GM21723 (cell line): ENCODE data around the gene FAM151B.
"Not testable (repeated sequence)": the region's sequence is repeated elsewhere in the genome, so short reads cannot be mapped to it uniquely, and the experiment has no call there.

Source experiments
- ATAC-seq: cut with Tn5 transposase; IDR thresholded peaks from one replicate; pipeline ENCODE4 v1.9.1; 2021; ENCODE audit warnings: mild to moderate bottlenecking, moderate library complexity; ENCODE audit not compliant: unreplicated experiment

Gene FAM151B

DNA sequence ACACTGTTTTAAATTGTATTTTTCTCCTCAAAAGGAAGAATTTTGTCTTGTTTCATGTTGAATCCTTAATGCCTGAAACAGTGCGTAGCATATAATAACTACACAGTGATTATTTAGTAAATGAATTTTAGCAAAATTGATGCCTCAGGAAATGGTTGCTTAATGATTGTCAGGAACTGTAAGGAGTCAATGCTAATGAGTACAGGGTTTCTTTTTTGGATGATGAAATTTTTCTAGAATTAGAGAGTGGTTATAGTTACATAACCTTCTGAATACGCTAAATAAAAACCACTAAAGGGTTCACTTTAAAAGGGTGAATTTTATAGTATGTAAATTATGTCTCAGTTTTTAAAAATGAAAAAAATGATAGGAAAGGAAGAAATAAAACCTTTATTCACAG lies 14.9 kb downstream of the FAM151B start:
- ATAC-seq = no peak

DNA sequence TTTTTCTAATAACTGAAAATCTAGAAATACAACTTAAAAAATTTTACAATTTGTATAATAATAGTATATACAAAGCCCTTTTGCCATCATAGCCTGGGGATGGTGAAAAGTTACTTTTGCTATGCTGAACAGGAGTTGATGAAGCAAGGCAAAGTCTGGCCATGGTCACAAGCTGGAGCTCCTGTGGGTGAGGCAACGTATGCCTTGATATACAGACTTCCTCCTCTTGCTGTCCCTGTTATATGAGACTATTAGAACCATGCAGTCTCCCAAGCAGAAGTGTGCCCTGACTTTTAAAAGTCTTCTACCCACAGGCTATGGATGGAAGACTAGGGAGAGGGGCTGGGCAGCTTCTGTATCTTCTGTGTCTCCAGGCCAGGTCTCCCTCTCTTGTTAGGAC lies 15.7 kb downstream of the FAM151B start:
- no peak for ATAC-seq

DNA sequence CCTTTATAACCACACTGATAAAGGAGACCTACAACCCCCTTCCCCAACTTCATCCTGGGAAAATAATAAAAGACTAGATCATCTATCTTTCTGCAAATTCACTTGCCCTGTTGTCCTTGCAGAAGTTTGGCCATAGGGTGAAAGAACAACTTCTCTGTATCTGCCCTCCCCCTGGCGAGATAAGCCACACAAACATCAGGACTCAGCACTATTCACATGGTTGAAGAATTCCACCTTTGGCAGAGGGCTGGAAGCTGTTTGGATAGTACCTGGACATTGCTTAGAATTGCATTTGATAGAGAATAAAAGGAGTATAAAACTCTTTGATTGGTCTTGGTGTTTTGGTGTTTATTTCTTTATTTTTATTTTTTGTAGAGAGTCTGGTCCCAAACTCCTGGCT lies 16.9 kb downstream of the FAM151B start:
- no peak for ATAC-seq

DNA sequence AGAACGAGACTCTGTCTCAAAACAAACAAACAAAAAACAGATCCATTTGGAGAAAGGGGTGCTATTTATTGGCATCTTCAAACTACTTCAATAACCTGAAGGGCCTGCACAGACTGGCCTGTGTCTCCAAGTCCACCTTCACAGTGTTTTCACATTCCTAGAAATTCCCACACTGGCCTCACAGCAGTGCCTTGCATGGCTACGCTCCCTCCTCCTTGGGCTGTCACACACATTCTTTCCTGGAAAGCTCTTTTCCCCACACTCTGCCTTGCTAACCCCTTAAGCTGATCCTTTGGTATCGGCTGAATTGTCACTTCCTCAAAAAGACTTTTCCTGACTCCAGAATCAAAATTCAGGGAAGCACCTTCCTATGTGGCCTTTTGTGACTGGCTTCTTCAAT lies 19.8 kb downstream of the FAM151B start:
- ATAC-seq = no peak

DNA sequence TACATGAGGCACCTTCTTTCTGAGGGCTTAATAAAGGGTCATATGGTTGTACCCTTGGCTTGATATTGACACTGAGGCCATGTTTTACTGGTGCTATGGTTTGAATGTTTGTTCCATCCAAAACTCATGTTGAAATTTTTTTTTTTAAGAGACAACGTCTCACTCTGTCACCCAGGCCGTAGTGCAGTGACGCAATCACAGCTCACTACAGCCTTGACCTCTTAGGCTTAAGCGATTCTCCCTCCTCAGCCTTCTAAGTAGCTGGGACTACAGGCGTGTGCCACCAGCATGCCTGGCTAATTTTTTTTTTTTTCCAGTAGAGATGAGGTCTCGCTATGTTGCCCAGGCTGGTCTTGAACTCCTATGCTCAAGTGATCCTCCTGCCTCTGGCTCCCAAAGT lies 20.9 kb downstream of the FAM151B start:
- no peak for ATAC-seq

DNA sequence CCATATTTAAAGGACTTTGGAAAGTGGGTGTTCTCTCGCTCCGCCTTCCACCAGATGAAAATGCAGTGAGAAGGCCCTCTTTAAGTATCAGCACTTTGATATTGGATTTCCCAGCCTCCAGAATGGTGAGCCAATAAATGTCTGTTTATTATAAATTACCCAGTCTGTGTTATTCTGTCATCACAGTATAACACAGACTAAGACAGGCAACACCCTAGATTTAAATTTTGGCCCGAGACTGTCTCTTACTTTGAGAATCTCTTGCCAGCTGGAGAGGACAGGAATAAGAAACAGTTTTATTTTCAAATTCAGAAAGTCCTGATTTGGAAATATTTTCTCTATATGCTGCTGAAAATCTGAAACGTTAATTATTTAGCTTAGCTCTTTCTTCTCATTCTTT lies 21.5 kb downstream of the FAM151B start:
- ATAC-seq = no peak

DNA sequence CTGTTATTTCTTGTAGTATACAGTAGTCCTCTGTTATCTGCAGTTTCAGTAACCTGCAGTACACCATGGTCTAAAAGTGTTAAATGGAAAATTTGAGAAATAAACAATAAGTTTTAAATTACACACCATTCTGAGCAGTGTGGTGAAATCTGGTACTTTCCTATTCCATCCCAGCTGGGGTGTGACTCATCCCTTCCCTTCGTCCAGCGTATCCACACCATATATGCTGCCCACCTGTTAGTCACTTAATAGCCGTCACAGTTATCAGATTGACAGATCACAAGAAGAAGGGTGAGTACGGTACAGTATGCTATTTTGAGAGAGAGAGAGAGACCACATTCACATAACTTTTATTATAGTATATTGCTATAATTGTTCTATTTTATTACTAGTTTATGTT lies 28.9 kb downstream of the FAM151B start:
- ATAC-seq = no peak

DNA sequence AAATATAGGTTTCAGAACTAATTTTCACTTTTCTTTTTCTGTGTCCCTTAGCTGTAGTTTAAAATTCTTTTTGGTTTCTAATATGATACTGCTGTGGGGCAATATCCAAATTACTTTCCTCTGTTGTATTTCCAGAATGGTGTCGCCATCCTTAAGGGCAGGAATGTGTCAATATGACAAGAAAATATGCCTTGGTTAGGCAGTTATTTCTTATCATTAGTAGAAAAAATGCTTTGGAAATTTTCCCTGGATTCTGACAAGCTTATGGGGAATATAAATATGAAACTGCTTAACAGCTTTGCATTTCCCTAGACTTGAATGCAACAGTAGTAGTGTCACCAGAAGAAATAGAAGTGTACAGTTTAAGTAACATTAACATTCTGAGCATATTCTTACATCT lies 52.8 kb downstream of the FAM151B start:
- no peak for ATAC-seq

DNA sequence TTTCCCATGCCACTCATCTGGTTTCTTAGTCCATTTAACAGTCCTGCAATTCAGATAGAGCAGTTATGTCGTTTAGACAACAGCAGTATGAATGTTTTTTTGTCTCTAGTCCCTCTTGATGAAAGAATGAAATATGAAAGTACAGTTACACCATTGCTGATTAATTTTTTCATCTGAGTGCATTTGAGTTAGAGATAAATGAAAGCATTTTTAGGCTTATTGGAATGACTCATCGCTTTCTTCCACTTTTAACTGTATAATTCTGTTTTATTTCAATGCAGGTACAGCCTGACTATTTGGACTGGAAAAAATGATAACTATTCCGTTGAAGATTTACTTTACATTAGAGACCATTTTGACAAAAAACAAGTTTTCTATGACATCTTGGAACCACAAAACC lies 53.5 kb downstream of the FAM151B start:
- ATAC-seq = no peak

DNA sequence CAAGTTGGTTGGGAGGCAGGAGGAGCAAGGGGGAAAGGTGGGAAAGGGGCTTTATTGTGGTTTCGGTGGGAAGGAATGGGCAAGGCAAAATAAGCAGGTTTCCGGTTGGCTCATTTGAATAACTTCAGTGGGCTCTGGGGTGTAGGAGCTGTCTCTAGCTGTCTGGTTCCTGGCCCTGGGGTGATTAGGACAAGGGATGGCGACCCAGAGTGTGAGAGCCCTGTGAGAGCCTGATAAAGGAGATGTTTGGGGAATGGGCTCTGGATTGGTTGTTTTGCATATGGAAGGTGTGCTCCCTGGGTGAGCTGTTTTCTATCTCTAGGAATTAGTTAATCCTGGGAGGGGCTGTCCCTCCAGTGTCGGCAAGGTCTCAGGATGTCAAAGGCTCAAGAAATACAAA lies 66.7 kb downstream of the FAM151B start:
- no peak for ATAC-seq

DNA sequence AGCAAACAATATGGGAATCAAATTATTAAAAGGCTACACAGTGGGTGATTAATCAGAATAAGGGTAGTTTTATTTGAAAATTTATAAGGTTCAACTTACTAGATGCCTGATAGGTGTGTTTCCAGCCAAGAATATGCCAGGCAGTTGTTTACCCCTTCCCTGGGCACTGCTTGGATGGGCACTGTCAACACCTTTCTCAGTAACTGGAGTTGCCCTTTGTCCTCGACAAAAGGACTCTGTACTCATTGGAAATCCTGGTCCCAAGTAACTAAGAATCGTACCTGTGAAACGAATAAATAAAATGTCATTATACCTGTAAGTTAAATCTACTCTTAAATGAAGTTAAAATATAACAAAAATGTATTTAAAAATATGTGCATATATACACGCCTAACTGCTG lies 67.2 kb downstream of the FAM151B start:
- no peak for ATAC-seq

DNA sequence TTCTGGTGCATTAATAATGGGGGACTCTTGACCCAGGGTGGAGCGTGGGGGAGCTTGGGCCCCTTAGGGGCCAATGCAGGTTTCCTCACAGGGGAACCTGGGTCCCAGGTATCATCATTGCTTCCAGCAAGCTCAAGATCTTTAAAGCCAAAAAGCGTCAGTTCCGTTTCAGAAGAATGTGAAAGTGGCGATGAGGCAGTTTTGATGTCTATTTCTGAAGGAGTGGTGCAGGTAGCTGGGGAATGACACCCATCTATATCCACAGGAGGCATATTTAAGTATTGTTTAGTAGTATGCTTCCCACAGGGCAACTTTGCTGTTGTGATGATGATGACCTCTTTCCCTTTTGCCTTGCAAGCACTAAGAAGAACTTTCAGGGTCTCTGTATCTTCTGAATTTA lies 71.3 kb downstream of the FAM151B start:
- ATAC-seq = no peak

DNA sequence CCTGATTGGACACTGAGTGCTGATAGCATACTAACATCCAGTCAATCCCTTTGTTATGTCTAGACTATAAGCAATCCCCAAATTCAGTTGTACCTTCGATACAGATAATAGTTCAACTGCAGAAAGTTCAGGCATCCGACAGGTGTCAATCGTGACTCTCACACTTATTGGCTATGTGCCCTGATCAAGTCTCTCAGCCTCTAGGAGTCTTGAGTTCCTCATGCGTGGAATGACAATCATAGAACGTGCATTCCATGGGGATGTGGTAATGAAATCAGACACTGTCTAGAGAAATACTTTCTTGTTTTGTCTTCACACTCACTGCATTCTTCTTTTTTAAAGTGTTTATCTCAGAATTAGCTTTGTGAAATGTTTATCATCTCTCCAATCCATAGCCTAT lies 77.4 kb downstream of the FAM151B start:
- ATAC-seq = no peak

DNA sequence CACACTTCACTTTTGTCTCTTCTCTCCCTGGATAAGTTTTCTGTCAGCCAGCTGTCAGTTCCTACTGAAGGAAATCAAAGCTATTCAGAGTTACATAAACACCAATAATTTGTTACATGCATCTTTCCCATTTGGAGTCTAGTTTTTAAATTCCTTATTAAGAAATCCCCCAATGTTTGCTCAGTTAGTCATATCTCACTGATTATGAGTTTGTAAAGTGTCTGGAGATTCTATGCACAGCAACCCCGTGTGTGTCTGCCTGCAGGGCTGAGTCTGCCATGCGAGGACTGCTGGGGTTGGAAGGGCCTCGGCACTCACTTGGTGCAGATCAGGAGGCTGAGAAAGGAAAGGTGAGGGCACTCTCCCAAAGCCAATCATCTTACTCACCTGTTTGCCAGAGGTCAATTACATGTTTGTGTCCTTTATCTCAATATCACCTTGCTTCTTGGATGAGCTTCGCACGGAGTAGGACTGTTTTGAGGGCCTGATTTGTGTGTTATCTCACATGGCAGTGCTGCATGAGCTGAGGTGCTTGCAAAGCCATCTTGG lies 78.9 kb downstream of the FAM151B start:
- ATAC-seq = no peak

DNA sequence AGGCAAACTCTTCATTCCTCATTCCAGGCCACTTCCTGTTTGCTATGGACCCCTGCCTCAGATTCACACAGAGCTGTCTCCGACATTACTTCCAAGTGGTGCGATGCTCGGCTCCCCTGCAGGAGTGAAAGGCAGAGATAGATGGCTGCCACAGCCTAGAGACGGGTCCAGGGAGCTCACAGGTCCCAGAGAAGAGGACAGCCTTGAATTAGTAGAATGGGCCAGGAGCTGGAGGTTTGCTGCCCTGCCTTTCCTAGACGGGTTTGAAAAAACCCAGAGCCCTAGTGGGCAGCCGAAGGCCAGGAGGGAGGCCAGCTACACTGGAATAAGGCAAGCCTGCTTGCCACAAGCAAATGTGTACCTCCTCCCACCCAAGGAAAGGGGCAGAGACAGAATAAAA lies 80.4 kb downstream of the FAM151B start:
- ATAC-seq = no peak

DNA sequence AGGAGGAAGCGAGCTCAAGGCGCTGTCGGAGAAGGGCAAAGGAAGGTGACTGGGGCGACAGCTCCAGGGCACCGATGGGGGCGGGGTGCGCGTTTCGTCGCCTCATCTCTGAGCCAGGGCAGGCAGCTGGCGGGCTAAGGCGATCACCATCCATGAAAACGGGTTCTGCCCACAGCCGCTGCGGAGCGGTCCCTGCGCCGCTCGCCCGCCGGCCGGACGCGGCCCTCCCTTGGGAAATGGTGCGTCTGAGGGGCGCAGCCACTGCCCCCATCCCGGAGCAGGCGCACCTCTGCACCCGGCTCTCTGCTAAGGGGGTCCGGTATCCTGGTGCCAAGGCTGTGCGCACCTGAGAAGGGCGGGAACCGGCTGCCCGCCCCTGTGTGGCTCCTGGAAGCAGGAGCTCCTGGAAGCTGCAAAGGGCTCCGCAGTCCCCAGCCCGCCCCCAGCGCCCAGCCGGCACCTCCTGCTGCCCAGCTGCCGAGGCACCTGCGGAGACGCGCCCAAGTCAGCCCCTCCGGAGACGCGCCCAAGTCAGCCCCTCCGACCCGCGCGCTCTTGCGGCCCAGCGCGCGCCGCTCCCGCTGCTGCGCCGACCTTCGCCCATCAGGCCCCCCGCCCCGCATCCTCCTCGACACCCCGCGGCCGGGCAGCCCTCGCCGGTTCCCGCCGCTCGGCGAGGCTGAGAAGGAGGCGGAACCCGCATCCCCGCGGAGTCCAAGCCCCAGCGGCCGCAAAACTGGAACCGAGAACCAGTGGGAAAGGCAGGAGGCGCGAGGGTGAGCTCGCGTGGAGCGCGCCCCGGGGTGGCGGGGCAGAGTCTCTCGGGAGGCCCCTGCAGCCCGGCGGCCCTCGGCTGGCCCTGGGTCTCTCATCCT lies 81.4 kb downstream of the FAM151B start:
- ATAC-seq = no peak

DNA sequence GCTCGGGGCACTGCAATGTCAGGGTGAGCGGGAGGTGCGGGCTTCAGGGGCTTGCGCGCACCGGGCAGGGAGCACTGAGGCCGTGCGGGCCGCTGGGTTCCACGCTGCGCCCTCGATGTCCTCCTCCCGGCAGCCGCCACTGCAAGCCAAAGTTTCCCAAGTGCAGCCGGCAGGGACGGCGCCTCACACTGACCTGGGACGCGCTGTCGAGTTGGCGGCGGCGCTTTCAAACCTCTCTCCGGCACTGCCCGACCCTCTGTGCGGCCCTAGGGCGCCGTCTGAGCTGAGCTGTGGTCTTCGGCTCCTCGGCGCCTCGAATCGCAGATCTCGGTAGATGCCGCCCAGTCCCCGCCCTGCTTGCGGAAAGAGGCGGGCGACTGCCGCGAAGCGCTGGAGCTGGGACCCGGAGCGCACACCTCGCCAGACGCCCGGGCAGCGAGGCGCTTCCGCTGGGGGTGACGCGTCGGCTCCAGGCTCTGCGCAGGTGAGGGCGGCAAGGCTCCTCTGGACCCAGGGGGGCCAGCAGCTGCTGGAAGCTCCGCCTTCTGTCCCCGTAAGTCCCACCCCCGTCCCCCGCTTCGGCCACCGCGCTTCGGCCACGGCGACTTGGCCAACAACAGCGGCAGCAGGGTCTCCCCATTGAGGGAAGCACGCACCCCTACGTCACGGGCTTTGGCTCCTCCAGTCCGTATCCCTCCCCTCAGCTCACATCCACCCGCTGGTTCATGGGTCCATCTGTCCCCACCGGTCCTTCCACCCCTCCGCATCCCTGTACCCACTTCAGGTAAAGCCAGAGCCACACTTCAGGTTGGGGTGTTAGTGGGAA lies 82.3 kb downstream of the FAM151B start, which contains the start of gene ANKRD34B:
Gene ANKRD34B, minus strand, starts transcription at position 320 of the 826 bp plus-strand sequence. CDS start 10,261 bp downstream, outside the sequence.
- no peak for ATAC-seq

DNA sequence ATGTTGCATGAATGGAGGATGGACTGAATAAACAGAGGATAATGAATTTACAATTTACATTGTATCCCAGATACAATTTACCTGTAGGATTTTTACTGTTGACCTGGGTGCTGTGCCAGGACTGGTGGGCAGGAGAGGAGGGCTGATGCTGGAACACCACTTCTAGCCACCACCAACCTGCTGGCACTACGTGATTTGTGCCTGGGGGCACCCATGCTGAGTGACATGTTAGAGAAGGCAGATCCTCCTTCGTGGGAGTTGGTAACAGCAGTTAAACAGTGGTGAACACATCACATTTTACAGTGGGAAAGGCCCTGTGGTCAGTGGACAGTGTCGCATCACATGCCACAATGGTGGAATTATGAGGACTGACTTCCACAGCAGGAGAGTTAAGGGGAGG lies 85.2 kb downstream of the FAM151B start:
- no peak for ATAC-seq

DNA sequence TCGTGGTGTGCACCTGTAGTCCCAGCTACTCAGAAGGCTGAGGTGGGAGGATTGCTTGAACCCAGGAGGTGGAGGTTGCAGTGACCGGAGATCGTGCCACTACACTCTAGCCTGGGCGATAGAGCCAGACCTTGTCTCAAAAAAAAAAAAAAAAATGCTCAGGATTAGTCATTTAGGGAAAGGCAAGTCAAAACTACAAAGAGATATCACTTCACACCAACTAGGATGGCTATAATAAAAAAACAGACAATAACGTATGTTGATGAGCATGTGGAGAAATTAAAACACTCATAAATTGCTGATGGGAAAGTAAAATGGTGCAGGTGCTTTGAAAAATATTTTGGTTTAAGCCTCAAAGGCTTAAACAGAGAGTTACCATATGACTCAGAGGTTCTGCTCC lies 88.5 kb downstream of the FAM151B start:
- ATAC-seq = no peak

DNA sequence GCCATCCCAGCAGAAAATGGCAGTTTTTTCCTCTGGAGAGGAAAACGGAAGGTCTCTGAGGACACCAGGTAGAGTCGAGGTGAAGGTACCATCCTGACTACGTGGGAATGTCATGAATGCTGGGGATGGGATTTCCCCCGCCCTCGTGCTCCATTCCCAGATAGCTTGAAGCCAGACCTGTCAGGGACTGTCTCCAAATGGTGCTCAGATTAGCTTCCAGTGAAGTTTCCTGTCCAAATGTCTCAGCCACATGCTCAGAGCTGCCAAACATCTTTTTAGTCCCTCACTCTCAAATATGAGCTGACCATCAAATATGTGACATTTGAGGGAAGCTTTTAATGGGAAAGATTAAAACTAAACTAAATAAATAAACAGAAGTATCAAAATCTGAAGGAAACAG lies 89.8 kb downstream of the FAM151B start:
- no peak for ATAC-seq

DNA sequence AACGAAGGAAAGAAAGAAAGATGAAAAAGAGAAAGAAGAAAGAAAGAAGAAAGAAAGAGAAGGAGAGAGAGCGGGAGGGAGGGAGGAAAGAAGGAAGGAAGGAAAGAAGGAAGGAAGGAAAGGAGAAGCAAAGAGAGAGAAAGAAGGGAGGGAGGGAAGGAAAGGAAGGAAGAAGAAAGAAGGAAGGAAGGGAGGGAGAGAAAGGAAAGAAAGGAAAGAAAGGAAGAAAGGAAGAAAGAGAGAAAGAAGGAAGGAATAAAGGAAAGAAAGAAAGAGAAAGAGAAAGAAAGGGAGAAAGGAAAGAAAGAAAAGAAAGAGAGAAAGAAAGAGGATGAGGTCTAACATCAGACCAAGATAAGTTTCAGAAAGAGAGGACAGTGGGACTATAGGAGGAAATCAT lies 91.2 kb downstream of the FAM151B start:
- ATAC-seq = no peak

DNA sequence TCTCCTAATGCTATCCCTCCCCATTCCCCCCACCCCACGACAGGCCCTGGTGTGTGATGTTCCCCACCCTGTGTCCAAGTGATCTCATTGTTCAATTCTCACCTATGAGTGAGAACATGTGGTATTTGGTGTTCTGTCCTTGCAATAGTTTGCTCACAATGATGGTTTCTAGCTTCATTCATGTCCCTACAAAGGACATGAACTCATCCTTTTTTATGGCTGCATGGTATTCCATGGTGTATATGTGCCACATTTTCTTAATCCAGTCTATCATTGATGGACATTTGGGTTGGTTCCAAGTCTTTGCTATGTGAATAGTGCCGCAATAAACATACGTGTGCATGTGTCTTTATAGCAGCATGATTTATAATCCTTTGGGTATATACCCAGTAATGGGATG lies 92.4 kb downstream of the FAM151B start:
- ATAC-seq = not testable (repeated sequence)
